SK-N-SH treated with all-trans-retinoic acid at 6 μM for 48 hours (cell line): ENCODE results near the gene SYT6.

Experiments used
- ATAC-seq: fragments of 200-7000 bp; cut with Tn5 transposase; 3 replicates; pipeline ENCODE4 v1.9.1; 2020; ENCODE audit warnings: mild to moderate bottlenecking, moderate library complexity
- ARNTL ChIP-seq: fragments of 450-650 bp; formaldehyde crosslinking; IDR thresholded peaks from 2 replicates; pipeline ENCODE4 v1.5.0; 2020; ENCODE audit warnings: low read depth, mild to moderate bottlenecking, moderate library complexity, borderline replicate concordance
- BACH2 ChIP-seq: fragments of 250-450 bp; sonication (Bioruptor Pico); IDR thresholded peaks from 2 replicates; pipeline ENCODE4 v1.9.0; 2021; ENCODE audit warnings: mild to moderate bottlenecking, borderline replicate concordance
- CREB5 ChIP-seq: fragments of 250-450 bp; sonication (Bioruptor Pico); IDR thresholded peaks from 2 replicates; pipeline ENCODE4 v1.5.1; 2020; ENCODE audit warnings: low read depth, mild to moderate bottlenecking, moderate library complexity
- CSDC2 ChIP-seq: fragments of 250-450 bp; sonication (Bioruptor Pico); IDR thresholded peaks from 2 replicates; pipeline ENCODE4 v1.5.0; 2020; ENCODE audit warnings: mild to moderate bottlenecking, moderate library complexity
- CSRNP3 ChIP-seq: fragments of 250-450 bp; sonication (Bioruptor Pico); IDR thresholded peaks from 2 replicates; pipeline ENCODE4 v1.5.1; 2021; ENCODE audit warnings: mild to moderate bottlenecking, moderate library complexity
- ESRRG ChIP-seq: fragments of 250-450 bp; sonication (Bioruptor Pico); IDR thresholded peaks from 2 replicates; pipeline ENCODE4 v1.6.1; 2021; ENCODE audit warnings: mild to moderate bottlenecking
- GLIS3 ChIP-seq: fragments of 250-450 bp; sonication (Bioruptor Pico); IDR thresholded peaks from 2 replicates; pipeline ENCODE4 v1.5.0; 2020; ENCODE audit warnings: mild to moderate bottlenecking, moderate library complexity
- ISL1 ChIP-seq: fragments of 250-450 bp; sonication (Bioruptor Pico); IDR thresholded peaks from 2 replicates; pipeline ENCODE4 v2.1.2; 2022; ENCODE audit warnings: mild to moderate bottlenecking, moderate library complexity
- OSR1 ChIP-seq: fragments of 250-450 bp; sonication (Bioruptor Pico); IDR thresholded peaks from 2 replicates; pipeline ENCODE4 v1.8.0; 2022; ENCODE audit warnings: moderate library complexity, mild to moderate bottlenecking, inconsistent platforms
- PPARA ChIP-seq: fragments of 250-450 bp; sonication (Bioruptor Pico); IDR thresholded peaks from 2 replicates; pipeline ENCODE4 v1.5.0; 2020; ENCODE audit warnings: mild to moderate bottlenecking, borderline replicate concordance
- RARB ChIP-seq: fragments of 250-450 bp; sonication (Bioruptor Pico); IDR thresholded peaks from 2 replicates; pipeline ENCODE4 v1.8.0; 2021; ENCODE audit warnings: mild to moderate bottlenecking, moderate library complexity
- SNAI2 ChIP-seq: fragments of 250-450 bp; sonication (Bioruptor Pico); IDR thresholded peaks from 2 replicates; pipeline ENCODE4 v1.5.0; 2020; ENCODE audit warnings: mild to moderate bottlenecking, moderate library complexity
- TCF4 ChIP-seq: fragments of 250-450 bp; sonication (Bioruptor Pico); IDR thresholded peaks from 2 replicates; pipeline ENCODE4 v1.8.0; 2021; ENCODE audit warnings: mild to moderate bottlenecking, moderate library complexity, borderline replicate concordance
- TSHZ2 ChIP-seq: fragments of 250-450 bp; sonication (Bioruptor Pico); IDR thresholded peaks from 2 replicates; pipeline ENCODE4 v1.5.0; 2020; ENCODE audit warnings: mild to moderate bottlenecking, moderate library complexity
- ZC3H10 ChIP-seq: fragments of 250-450 bp; sonication (Bioruptor Pico); IDR thresholded peaks from 2 replicates; pipeline ENCODE4 v1.5.1; 2021; ENCODE audit warnings: mild to moderate bottlenecking, moderate library complexity
- ZFP3 ChIP-seq: fragments of 250-450 bp; sonication (Bioruptor Pico); IDR thresholded peaks from 2 replicates; pipeline ENCODE4 v1.5.0; 2020; ENCODE audit warnings: mild to moderate bottlenecking, moderate library complexity
- ZNF565 ChIP-seq: fragments of 450-650 bp; formaldehyde crosslinking; conservative IDR thresholded peaks from 2 replicates; pipeline ENCODE4 v1.5.0; 2020; ENCODE audit warnings: low read depth, mild to moderate bottlenecking, moderate library complexity
- ZNF70 ChIP-seq: fragments of 450-650 bp; formaldehyde crosslinking; IDR thresholded peaks from 2 replicates; pipeline ENCODE4 v1.5.0; 2020; ENCODE audit warnings: mild to moderate bottlenecking, moderate library complexity
- ZNF8 ChIP-seq: fragments of 450-650 bp; formaldehyde crosslinking; IDR thresholded peaks from 2 replicates; pipeline ENCODE4 v1.5.0; 2020; ENCODE audit warnings: mild to moderate bottlenecking, moderate library complexity
- TF ChIP-seq, protein P1 (sequence below): fragments of 250-450 bp; sonication (Bioruptor Pico); IDR thresholded peaks from 2 replicates; pipeline ENCODE4 v1.8.0; 2020; ENCODE audit warnings: mild to moderate bottlenecking, moderate library complexity, borderline replicate concordance
- TF ChIP-seq, protein P2 (sequence below): fragments of 250-450 bp; sonication (Bioruptor Pico); IDR thresholded peaks from 2 replicates; pipeline ENCODE4 v1.8.0; 2021; ENCODE audit warnings: low read depth, mild to moderate bottlenecking, moderate library complexity, borderline replicate concordance

The SYT6 gene

DNA sequence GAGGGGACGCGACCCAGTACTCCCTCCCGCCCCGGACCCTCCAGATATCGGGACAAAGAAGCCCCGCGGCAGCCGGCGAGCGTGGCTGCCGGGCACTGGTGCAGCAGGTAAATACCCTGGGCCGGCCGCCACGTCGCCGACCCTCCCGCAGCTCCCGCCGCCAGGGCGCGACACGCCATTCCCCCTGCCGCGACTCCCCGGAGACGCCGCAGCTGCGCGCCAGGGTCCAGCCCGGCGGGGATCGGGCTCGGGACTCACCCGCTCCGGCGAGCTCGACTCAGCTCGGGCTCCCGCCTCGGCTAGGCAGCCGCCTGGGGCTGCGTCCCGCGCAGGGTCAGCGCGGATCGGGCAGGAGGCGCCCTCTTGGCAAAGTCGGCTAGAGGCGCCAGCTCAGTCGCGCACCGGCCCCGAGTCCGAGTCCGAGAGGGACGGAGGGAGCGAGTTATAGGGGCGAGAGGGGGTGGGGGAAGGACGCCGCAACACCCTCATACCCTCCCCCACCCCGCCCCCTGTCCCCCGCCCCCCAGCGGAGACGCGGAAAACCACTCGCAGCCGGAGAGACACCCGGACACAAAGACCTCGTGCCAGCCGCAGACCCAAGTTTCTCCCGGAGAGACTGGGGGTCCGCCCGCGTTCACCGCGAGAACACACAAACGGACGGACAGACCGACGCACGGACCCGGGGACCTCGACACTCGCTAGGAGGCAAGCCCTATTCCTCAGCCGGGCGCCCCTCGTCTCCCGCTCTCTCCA lies 985 bp downstream of the SYT6 start:
- ATAC-seq, result peak; percentile 77

GRCh38 chr1:114152089-114152507 lies 1.6 kb downstream of the SYT6 start:
- no peak for ATAC-seq
- TF ChIP-seq CSDC2 (CRISPR knock-in tag), result no peak
- no peak for TF ChIP-seq CSRNP3 (CRISPR knock-in tag)
- no peak for TF ChIP-seq ISL1 (CRISPR knock-in tag)
- no peak for TF ChIP-seq BACH2 (CRISPR knock-in tag)
- no peak for TF ChIP-seq ZFP3
- TF ChIP-seq, protein P1, sequence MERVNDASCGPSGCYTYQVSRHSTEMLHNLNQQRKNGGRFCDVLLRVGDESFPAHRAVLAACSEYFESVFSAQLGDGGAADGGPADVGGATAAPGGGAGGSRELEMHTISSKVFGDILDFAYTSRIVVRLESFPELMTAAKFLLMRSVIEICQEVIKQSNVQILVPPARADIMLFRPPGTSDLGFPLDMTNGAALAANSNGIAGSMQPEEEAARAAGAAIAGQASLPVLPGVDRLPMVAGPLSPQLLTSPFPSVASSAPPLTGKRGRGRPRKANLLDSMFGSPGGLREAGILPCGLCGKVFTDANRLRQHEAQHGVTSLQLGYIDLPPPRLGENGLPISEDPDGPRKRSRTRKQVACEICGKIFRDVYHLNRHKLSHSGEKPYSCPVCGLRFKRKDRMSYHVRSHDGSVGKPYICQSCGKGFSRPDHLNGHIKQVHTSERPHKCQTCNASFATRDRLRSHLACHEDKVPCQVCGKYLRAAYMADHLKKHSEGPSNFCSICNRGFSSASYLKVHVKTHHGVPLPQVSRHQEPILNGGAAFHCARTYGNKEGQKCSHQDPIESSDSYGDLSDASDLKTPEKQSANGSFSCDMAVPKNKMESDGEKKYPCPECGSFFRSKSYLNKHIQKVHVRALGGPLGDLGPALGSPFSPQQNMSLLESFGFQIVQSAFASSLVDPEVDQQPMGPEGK (CRISPR knock-in tag), result no peak
- no peak for TF ChIP-seq OSR1 (CRISPR knock-in tag)
- no peak for TF ChIP-seq ESRRG

More for the DNA sequence above, 985 bp downstream of the SYT6 start:
- TF ChIP-seq, protein P2, sequence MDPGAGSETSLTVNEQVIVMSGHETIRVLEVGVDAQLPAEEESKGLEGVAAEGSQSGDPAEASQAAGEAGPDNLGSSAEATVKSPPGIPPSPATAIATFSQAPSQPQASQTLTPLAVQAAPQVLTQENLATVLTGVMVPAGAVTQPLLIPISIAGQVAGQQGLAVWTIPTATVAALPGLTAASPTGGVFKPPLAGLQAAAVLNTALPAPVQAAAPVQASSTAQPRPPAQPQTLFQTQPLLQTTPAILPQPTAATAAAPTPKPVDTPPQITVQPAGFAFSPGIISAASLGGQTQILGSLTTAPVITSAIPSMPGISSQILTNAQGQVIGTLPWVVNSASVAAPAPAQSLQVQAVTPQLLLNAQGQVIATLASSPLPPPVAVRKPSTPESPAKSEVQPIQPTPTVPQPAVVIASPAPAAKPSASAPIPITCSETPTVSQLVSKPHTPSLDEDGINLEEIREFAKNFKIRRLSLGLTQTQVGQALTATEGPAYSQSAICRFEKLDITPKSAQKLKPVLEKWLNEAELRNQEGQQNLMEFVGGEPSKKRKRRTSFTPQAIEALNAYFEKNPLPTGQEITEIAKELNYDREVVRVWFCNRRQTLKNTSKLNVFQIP, result no peak
- TF ChIP-seq SNAI2 (no peak), CREB5 (CRISPR knock-in tag) (no peak), ESRRG (no peak), PPARA (no peak), ZNF8 (CRISPR knock-in tag) (no peak), ZNF565 (CRISPR knock-in tag) (no peak)

GRCh38 chr1:114150016-114150415 lies 3.7 kb downstream of the SYT6 start:
- TF ChIP-seq GLIS3 (CRISPR knock-in tag), result no peak
- TF ChIP-seq RARB (CRISPR knock-in tag), result no peak
- no peak for TF ChIP-seq ARNTL (CRISPR knock-in tag)
- TF ChIP-seq ZFP3, result no peak
- no peak for TF ChIP-seq ZNF565 (CRISPR knock-in tag)
- TF ChIP-seq ZC3H10 (CRISPR knock-in tag), result no peak
- TF ChIP-seq BACH2 (CRISPR knock-in tag), result no peak
- no peak for TF ChIP-seq OSR1 (CRISPR knock-in tag)
- TF ChIP-seq ISL1 (CRISPR knock-in tag), result no peak
- no peak for ATAC-seq

- TF ChIP-seq CSDC2 (CRISPR knock-in tag), result no peak
- TF ChIP-seq TSHZ2 (CRISPR knock-in tag), result no peak
- TF ChIP-seq TCF4, result no peak
- no peak for TF ChIP-seq ZC3H10 (CRISPR knock-in tag)
- no peak for TF ChIP-seq ZNF565 (CRISPR knock-in tag)
- TF ChIP-seq, protein P1 (CRISPR knock-in tag), result no peak
- TF ChIP-seq ZNF70, result no peak
- TF ChIP-seq CREB5 (CRISPR knock-in tag), result no peak
- no peak for TF ChIP-seq ISL1 (CRISPR knock-in tag)
- ATAC-seq, result no peak
These were observed 4.5 kb downstream of the SYT6 start for GRCh38 chr1:114149211-114149610.
